ENCODE data around the gene DOK3. TPM values are rescaled to one million over a fixed set of nuclear protein-coding genes. Genes with fewer than 3 reads are reported as not detected.
A peak's percentile ranks its signal among the peaks of the same experiment; 100 is the strongest.

DOK3 gene
- total RNA-seq, 4 donors from 2014 or later = 2.1 to 52.0 (median 5.5) TPM

- Histone ChIP-seq H3K9me3 (no peaks in the 10 kb centered on the region), H3K36me3 (no peaks in the 10 kb centered on the region), H3K4me1 (peaks cover 0 to 10% (median 8%) of the 10 kb centered on the region in 4 donors), H3K27me3 (no peaks in the 10 kb centered on the region), H3K27ac (no peak overlapping the region), H3K4me3 (no peak overlapping the region)
- no peak for DNase-seq
- TF ChIP-seq CTCF (IDR thresholded peaks at IDR 0.05) (no peak), POLR2A (IDR thresholded peaks at IDR 0.05) (no peak)
Observed at GRCh38 chr5:177503351-177504085, 6.1 kb downstream of the DOK3 start.

- Histone ChIP-seq H3K36me3 (no peaks in the 10 kb centered on the region), H3K27me3 (no peaks in the 10 kb centered on the region), H3K27ac (peak overlapping the region in 1 of 4 donors; percentile 38), H3K4me1 (peaks cover 0 to 13% (median 9%) of the 10 kb centered on the region in 4 donors), H3K4me3 (no peak overlapping the region), H3K9me3 (no peaks in the 10 kb centered on the region)
- TF ChIP-seq POLR2A (IDR thresholded peaks at IDR 0.05) = no peak
- no peak for TF ChIP-seq CTCF (IDR thresholded peaks at IDR 0.05)
- no peak for DNase-seq
Observed at GRCh38 chr5:177502886-177503285, 6.7 kb downstream of the DOK3 start.

GRCh38 chr5:177501874-177502678 lies 7.5 kb downstream of the DOK3 start:
- Histone ChIP-seq H3K9me3 (no peaks in the 10 kb centered on the region), H3K4me1 (peaks cover 0 to 15% (median 7%) of the 10 kb centered on the region in 4 donors), H3K4me3 (no peak overlapping the region), H3K27ac (peak overlapping the region in 1 of 4 donors; percentile 43), H3K36me3 (no peaks in the 10 kb centered on the region), H3K27me3 (no peaks in the 10 kb centered on the region)
- no peak for DNase-seq
- no peak for TF ChIP-seq CTCF (IDR thresholded peaks at IDR 0.05)
- no peak for TF ChIP-seq POLR2A (IDR thresholded peaks at IDR 0.05)

- no peaks in the 10 kb centered on the region for H3K27me3 ChIP-seq
- peak; percentile 92 to 96 (median 94) for DNase-seq
- no peaks in the 10 kb centered on the region for H3K36me3 ChIP-seq
- H3K4me1 ChIP-seq = peaks cover under 1 to 22% (median 14%) of the 10 kb centered on the region in 4 donors
- no peaks in the 10 kb centered on the region for H3K9me3 ChIP-seq
- no peak overlapping the region for H3K4me3 ChIP-seq
- TF ChIP-seq CTCF (IDR thresholded peaks at IDR 0.05) (peak; percentile 83 to 94 (median 86)), POLR2A (IDR thresholded peaks at IDR 0.05) (no peak)
- H3K27ac ChIP-seq = no peak overlapping the region
Observed at GRCh38 chr5:177500685-177501522, 8.7 kb downstream of the DOK3 start.

GRCh38 chr5:177499842-177500241 lies 9.8 kb downstream of the DOK3 start:
- H3K36me3 ChIP-seq = no peaks in the 10 kb centered on the region
- H3K9me3 ChIP-seq = no peaks in the 10 kb centered on the region
- H3K4me1 ChIP-seq = peaks cover 4 to 28% (median 21%) of the 10 kb centered on the region in 4 donors
- no peak for TF ChIP-seq POLR2A (IDR thresholded peaks at IDR 0.05)
- TF ChIP-seq CTCF (IDR thresholded peaks at IDR 0.05) = no peak
- no peaks in the 10 kb centered on the region for H3K27me3 ChIP-seq
- H3K27ac ChIP-seq = no peak overlapping the region
- DNase-seq = no peak
- no peak overlapping the region for H3K4me3 ChIP-seq
